AG04450 (cell line): ENCODE measurements around the gene FAM72A. TPM values are rescaled to one million over a fixed set of nuclear protein-coding genes. Genes with fewer than 3 reads are reported as not detected.

ENCODE experiments used
- CTCF ChIA-PET: fragments of 300-600, 350-600 bp; formaldehyde crosslinking; extraction: SDS; loops from one replicate; lab custom pipeline; 2022; ENCODE audit warnings: antibody characterized with exemption, inconsistent platforms; lab: Charles Lee
- POLR2A ChIA-PET: fragments of 350-600 bp; formaldehyde crosslinking; extraction: SDS; loops from one replicate; lab custom pipeline; 2021; ENCODE audit warnings: antibody characterized with exemption, inconsistent platforms; lab: Yijun Ruan, JAX
- DNase-seq: peaks from one replicate; pipeline ENCODE4 v3.0.0-alpha.2; 2011; ENCODE audit warnings: low read depth, low spot score
- H3K27ac ChIP-seq: one replicate; pipeline ENCODE4 v1.5.1; 2012; ENCODE audit warnings: low read depth, low read length, control low read depth
- H3K27me3 ChIP-seq: one replicate; pipeline ENCODE4 v1.6.0; 2012; ENCODE audit warnings: low read length; ENCODE audit not compliant: control insufficient read depth, insufficient read depth
- H3K4me3 ChIP-seq: 2 replicates; pipeline ENCODE4 v1.5.1; 2011; ENCODE audit warnings: mild to moderate bottlenecking, low read depth, low read length, control low read depth
- H3K9me3 ChIP-seq: 2 replicates; pipeline ENCODE4 v1.5.1; 2012; ENCODE audit warnings: low read length; ENCODE audit not compliant: control insufficient read depth, insufficient read depth
- polyA plus RNA-seq: library from polyadenylated mRNA; depleted of rRNA; stranded (reverse); fragments of >200 nt; gene quantifications from 2 replicates; pipeline ENCODE4 v1.2.3, GENCODE V29; 2011
- TF ChIP-seq, protein P1 (sequence below): IDR thresholded peaks from 2 replicates; pipeline ENCODE4 v1.5.1; 2011; ENCODE audit warnings: low read depth, low read length, control low read depth, inconsistent platforms

The FAM72A gene
- polyA plus RNA-seq, 1 experiment = 3.5 TPM

DNA sequence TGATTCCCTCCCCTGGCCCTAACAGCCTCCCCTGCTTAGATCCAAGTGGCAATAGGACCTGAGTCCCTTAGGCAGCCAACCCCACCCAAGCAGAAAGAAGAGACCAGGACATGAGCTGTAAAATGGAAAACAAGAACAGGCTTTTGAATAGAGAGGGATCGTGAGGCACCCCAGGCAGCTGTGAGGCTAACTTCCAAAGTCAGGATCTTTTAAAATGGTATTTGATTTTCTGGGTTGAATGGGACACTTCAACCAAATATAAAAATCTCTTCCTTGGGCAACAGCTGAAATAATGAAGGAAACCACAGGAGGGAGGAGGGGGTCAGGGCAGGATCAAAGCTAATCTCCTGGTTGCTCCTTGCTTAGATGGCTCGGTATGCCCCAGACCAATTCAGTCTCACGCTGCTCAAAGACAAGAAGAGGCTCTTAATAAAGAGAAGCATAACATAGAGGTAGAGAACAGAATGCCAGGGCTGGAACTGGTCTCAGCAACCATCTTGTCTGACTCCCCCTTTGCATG, 56.8 kb downstream of the FAM72A start:
- POLR2A ChIA-PET = no interaction called here
- H3K27me3 ChIP-seq = peaks cover 54% of the 10 kb centered on the region
- CTCF ChIA-PET = no interaction called here

DNA sequence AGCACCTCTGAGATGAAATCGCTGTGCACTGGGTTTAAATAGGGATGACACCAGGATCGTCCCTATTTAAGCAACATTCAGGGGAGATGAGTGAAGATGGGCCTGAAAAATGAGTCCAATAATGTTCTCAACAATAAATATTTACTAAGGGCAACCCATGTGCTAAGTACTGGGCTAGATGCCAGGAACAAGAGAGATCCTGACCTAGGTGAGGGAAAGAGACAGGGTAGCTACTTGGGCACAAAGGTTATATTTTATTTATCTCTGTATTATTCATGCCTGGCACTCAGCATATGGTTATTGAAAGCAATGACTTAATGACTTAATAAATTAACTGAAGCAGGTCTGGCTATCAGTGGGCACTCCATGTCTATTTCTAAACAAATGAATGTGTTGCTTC, 58.0 kb downstream of the FAM72A start:
- DNase-seq = no peak
- ChIA-PET CTCF (interaction anchor here (1.0 kb wide), 1 partner anchor 37 kb away, joined by 3 read pairs; no protein-coding TSS in a partner anchor), POLR2A (no interaction called here)
- TF ChIP-seq, protein P1, sequence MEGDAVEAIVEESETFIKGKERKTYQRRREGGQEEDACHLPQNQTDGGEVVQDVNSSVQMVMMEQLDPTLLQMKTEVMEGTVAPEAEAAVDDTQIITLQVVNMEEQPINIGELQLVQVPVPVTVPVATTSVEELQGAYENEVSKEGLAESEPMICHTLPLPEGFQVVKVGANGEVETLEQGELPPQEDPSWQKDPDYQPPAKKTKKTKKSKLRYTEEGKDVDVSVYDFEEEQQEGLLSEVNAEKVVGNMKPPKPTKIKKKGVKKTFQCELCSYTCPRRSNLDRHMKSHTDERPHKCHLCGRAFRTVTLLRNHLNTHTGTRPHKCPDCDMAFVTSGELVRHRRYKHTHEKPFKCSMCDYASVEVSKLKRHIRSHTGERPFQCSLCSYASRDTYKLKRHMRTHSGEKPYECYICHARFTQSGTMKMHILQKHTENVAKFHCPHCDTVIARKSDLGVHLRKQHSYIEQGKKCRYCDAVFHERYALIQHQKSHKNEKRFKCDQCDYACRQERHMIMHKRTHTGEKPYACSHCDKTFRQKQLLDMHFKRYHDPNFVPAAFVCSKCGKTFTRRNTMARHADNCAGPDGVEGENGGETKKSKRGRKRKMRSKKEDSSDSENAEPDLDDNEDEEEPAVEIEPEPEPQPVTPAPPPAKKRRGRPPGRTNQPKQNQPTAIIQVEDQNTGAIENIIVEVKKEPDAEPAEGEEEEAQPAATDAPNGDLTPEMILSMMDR = no peak
- Histone ChIP-seq H3K4me3 (no peak overlapping the region), H3K9me3 (no peaks in the 10 kb centered on the region; the same call in 1 of the 2 replicates), H3K27ac (no peak overlapping the region), H3K27me3 (peaks cover 58% of the 10 kb centered on the region)

More for the DNA sequence above, 56.8 kb downstream of the FAM72A start:
- DNase-seq = no peak
- H3K27ac ChIP-seq = no peak overlapping the region
- no peak overlapping the region for H3K4me3 ChIP-seq
- TF ChIP-seq, protein P1 = no peak
- no peaks in the 10 kb centered on the region; the same call in 1 of the 2 replicates for H3K9me3 ChIP-seq

DNA sequence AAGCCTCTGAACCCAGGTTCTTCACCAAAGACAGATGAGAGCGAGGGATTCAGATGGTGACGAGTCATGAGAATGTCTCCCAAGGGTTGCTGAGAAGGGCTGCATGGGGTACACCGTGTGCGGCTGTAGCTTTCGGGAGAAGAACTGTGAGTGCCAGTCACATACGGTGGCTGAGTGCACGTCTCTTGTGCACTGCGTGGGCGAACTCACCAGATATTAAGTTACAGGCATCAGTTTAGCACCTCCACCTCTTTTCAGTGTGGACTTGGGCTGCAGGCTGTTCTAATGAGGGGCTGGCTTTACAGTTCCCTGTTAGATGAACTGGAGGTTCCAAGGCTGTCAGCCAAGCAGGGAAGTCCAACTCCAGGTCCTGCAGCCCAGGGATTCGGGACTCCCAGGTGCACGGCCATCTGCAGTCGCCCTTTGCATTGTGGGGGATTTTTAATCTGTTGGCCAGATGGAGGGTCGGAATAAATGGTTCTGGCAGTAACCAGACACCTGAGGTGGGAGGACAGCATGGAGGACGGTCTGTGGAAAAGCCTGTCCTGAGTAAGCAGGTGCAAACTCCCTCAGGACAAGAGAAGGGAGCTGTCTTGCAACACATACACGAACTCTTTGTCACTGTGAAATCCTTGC, 59.0 kb downstream of the FAM72A start:
- Histone ChIP-seq H3K27ac (no peak overlapping the region), H3K4me3 (no peak overlapping the region), H3K9me3 (no peaks in the 10 kb centered on the region; the same call in 1 of the 2 replicates), H3K27me3 (peaks cover 55% of the 10 kb centered on the region)
- CTCF ChIA-PET = no interaction called here
- no peak for DNase-seq
- TF ChIP-seq, protein P1 = no peak
- POLR2A ChIA-PET = no interaction called here

DNA sequence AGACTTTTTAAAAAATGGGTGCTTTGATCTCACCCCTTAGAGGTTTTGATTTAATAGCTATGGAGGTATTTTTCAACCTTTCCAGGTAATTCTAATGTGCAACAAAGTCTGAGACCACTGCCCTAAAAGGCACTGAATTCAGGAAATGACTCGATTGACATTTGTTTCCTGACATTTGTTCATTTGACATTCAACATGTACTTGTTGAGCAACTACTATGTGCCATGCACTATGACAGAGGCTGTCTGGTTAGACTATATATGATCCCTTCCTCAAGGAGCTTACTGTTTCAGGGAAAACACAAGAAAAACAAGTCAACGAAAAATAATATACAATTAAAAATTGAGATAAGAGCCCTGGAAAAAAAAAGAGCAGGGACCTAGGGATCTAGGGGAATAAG, 59.9 kb downstream of the FAM72A start:
- Histone ChIP-seq H3K9me3 (no peaks in the 10 kb centered on the region; the same call in 1 of the 2 replicates), H3K27me3 (peaks cover 62% of the 10 kb centered on the region), H3K27ac (no peak overlapping the region), H3K4me3 (no peak overlapping the region)
- ChIA-PET POLR2A (no interaction called here), CTCF (no interaction called here)
- TF ChIP-seq, protein P1 = no peak
- no peak for DNase-seq

DNA sequence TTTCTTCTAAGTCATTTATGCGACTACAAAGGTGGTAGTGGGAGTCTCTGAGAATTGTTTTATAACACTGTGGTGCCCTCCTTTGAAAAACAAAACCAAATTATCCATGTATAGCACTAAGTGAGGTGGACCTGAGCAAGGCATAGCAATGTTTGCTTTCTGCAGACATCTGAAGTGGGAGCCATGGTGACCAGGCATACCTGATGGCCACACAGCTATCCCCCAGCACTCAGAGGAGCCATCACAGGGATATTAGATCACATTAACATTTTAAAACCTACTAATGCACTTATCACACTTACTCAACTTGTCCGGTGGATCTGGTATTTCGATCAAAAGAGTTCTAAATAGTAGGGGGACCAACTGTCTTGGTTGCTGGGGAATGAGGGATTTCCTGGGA, 60.6 kb downstream of the FAM72A start:
- CTCF ChIA-PET = no interaction called here
- POLR2A ChIA-PET = interaction anchor here (0.5 kb wide), 1 partner anchor 310 kb away, joined by 8 read pairs; no protein-coding TSS in a partner anchor
- Histone ChIP-seq H3K4me3 (no peak overlapping the region), H3K27me3 (peaks cover 58% of the 10 kb centered on the region), H3K9me3 (no peaks in the 10 kb centered on the region; the same call in 1 of the 2 replicates), H3K27ac (no peak overlapping the region)
- no peak for DNase-seq
- TF ChIP-seq, protein P1 = no peak
